ENCODE results near the gene GALNT13.

Gene GALNT13

DNA sequence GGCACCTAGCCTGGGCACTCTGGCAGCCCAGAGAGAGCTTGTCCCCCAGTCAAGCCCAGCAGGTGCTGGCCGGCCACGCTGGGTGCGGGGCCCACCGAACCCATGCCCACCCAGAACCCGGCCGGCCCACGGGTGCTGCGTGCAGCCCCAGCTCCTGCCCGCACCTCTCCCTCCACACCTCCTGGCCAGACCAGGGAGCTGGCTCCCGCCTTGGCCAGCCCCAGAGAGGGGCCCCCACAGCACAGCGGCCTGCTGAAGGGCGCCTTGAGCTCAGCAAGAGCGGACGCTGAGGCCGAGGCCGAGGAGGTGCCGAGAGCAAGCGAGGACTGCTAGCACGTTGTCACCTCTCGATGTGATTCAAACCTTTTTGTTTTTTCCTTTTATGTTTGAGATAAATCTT lies 419.8 kb downstream of the GALNT13 start:
- H3K4me1 Mint-ChIP-seq (ENCODE audit: low read depth), result no peaks in the 10 kb centered on the region
- no peak overlapping the region for H3K27ac Mint-ChIP-seq
- no peak overlapping the region for H3K4me3 Mint-ChIP-seq
- H3K9me3 Mint-ChIP-seq, result peaks cover 37% of the 10 kb centered on the region
- H3K36me3 Mint-ChIP-seq (ENCODE audit: low read depth), result no peaks in the 10 kb centered on the region
- no peaks in the 10 kb centered on the region for H3K27me3 Mint-ChIP-seq (ENCODE audit: low read depth)
- DNase-seq (ENCODE audit: low spot score), result no peak

GRCh38 chr2:154291927-154292326 lies 420.2 kb downstream of the GALNT13 start:
- no peak for DNase-seq (ENCODE audit: low spot score)
- Mint-ChIP-seq H3K4me1 (ENCODE audit: low read depth) (no peaks in the 10 kb centered on the region), H3K27me3 (ENCODE audit: low read depth) (no peaks in the 10 kb centered on the region), H3K36me3 (ENCODE audit: low read depth) (no peaks in the 10 kb centered on the region), H3K9me3 (peaks cover 37% of the 10 kb centered on the region), H3K27ac (no peak overlapping the region), H3K4me3 (no peak overlapping the region)

DNA sequence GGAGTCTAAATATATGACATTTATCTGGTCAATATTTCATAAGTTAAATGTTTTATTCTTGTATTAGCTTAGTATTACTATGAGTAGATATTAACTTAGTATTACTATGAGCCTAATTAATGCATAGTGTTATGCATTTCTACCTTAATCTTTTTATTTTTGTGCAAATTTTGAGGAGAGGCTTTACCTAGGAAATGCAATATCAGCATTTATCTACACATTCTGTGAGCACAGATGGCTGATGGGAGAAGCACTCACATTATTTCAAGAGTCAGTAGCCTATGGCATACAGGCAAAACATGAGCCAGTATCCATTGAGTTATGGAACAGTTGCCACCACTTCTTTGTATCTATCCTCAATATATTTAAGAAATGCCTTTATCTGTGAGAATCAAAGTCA lies 422.1 kb downstream of the GALNT13 start:
- Mint-ChIP-seq H3K27me3 (ENCODE audit: low read depth) (no peaks in the 10 kb centered on the region), H3K4me1 (ENCODE audit: low read depth) (no peaks in the 10 kb centered on the region), H3K9me3 (peaks cover 23% of the 10 kb centered on the region), H3K4me3 (no peak overlapping the region), H3K36me3 (ENCODE audit: low read depth) (no peaks in the 10 kb centered on the region), H3K27ac (no peak overlapping the region)
- no peak for DNase-seq (ENCODE audit: low spot score)

DNA sequence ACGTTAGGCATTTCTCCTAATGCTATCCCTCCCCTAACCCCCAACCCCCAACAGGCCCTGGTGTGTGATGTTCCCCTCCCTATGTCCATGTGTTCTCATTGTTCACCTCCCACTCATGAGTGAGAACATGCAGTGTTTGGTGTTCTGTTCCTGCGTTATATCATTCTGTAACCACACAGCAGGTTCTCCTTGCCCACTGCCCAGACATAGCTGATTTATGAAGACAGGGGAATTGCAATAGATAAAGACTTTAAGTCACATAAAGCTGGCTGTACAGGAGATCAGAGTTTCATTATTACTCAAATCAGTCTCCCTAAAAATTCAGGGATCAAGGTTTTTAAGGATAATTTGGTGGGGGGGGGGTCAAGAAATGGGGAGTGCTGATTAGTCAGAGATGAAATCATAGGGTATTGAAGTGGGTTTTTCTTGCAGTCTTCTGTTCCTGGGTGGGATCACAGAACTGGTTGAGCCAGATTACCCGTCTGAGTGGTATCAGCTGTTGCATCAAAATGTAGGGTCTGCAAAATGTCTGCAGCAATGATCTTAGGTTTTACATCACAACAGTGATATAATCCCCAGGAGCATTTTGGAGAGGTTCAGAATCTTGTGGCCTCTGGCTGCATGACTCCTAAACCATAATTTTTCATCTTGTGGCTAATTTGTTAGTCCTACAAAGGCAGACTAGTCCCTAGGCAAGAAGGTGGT lies 434.7 kb downstream of the GALNT13 start:
- Mint-ChIP-seq H3K4me1 (ENCODE audit: low read depth) (no peaks in the 10 kb centered on the region), H3K9me3 (peaks cover 7% of the 10 kb centered on the region), H3K36me3 (ENCODE audit: low read depth) (no peaks in the 10 kb centered on the region), H3K27ac (no peak overlapping the region), H3K4me3 (no peak overlapping the region), H3K27me3 (ENCODE audit: low read depth) (no peaks in the 10 kb centered on the region)
- DNase-seq (ENCODE audit: low spot score), result no peak

- no peaks in the 10 kb centered on the region for H3K4me1 Mint-ChIP-seq (ENCODE audit: low read depth)
- H3K27me3 Mint-ChIP-seq (ENCODE audit: low read depth), result no peaks in the 10 kb centered on the region
- no peak for DNase-seq (ENCODE audit: low spot score)
- peaks cover 7% of the 10 kb centered on the region for H3K9me3 Mint-ChIP-seq
- no peaks in the 10 kb centered on the region for H3K36me3 Mint-ChIP-seq (ENCODE audit: low read depth)
- H3K27ac Mint-ChIP-seq, result no peak overlapping the region
- H3K4me3 Mint-ChIP-seq, result no peak overlapping the region
Observed at GRCh38 chr2:154307007-154307406, 435.3 kb downstream of the GALNT13 start.

DNA sequence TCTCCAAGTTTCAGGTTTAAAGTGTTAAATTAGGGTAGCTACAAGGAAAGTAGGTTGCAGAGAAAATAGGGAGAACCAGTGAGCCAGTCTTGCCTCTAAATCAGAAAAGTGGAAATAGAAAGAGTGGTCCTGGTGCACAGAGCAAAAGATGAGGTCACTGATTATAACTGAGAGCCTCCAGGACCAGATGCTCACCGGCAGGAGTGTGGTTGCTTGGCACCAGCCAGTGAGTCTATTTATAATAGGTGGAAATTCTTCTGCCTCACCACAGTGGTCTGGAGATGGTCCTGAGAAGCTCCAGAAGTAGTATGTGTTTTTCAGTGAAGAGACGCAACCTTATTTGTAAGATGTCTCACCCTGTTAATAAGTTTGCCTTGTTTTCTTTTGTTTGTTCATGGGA lies 452.9 kb downstream of the GALNT13 start:
- no peak overlapping the region for H3K4me3 Mint-ChIP-seq
- no peaks in the 10 kb centered on the region for H3K4me1 Mint-ChIP-seq (ENCODE audit: low read depth)
- H3K9me3 Mint-ChIP-seq, result no peaks in the 10 kb centered on the region
- no peaks in the 10 kb centered on the region for H3K27me3 Mint-ChIP-seq (ENCODE audit: low read depth)
- no peak for DNase-seq (ENCODE audit: low spot score)
- no peak overlapping the region for H3K27ac Mint-ChIP-seq
- no peaks in the 10 kb centered on the region for H3K36me3 Mint-ChIP-seq (ENCODE audit: low read depth)

GRCh38 chr2:154329510-154329909 lies 457.8 kb downstream of the GALNT13 start:
- no peaks in the 10 kb centered on the region for H3K9me3 Mint-ChIP-seq
- no peak overlapping the region for H3K4me3 Mint-ChIP-seq
- H3K27ac Mint-ChIP-seq, result no peak overlapping the region
- H3K4me1 Mint-ChIP-seq (ENCODE audit: low read depth), result no peaks in the 10 kb centered on the region
- no peak for DNase-seq (ENCODE audit: low spot score)
- H3K36me3 Mint-ChIP-seq (ENCODE audit: low read depth), result no peaks in the 10 kb centered on the region
- no peaks in the 10 kb centered on the region for H3K27me3 Mint-ChIP-seq (ENCODE audit: low read depth)

- no peak for DNase-seq (ENCODE audit: low spot score)
- Mint-ChIP-seq H3K27me3 (ENCODE audit: low read depth) (no peaks in the 10 kb centered on the region), H3K4me3 (no peak overlapping the region), H3K36me3 (ENCODE audit: low read depth) (no peaks in the 10 kb centered on the region), H3K27ac (no peak overlapping the region), H3K9me3 (no peaks in the 10 kb centered on the region), H3K4me1 (ENCODE audit: low read depth) (no peaks in the 10 kb centered on the region)
Observed at GRCh38 chr2:154331784-154332183, 460.1 kb downstream of the GALNT13 start.

GRCh38 chr2:154336201-154336600 lies 464.5 kb downstream of the GALNT13 start:
- DNase-seq (ENCODE audit: low spot score), result no peak
- Mint-ChIP-seq H3K4me1 (ENCODE audit: low read depth) (no peaks in the 10 kb centered on the region), H3K9me3 (no peaks in the 10 kb centered on the region), H3K27me3 (ENCODE audit: low read depth) (no peaks in the 10 kb centered on the region), H3K4me3 (no peak overlapping the region), H3K27ac (no peak overlapping the region), H3K36me3 (ENCODE audit: low read depth) (no peaks in the 10 kb centered on the region)

DNA sequence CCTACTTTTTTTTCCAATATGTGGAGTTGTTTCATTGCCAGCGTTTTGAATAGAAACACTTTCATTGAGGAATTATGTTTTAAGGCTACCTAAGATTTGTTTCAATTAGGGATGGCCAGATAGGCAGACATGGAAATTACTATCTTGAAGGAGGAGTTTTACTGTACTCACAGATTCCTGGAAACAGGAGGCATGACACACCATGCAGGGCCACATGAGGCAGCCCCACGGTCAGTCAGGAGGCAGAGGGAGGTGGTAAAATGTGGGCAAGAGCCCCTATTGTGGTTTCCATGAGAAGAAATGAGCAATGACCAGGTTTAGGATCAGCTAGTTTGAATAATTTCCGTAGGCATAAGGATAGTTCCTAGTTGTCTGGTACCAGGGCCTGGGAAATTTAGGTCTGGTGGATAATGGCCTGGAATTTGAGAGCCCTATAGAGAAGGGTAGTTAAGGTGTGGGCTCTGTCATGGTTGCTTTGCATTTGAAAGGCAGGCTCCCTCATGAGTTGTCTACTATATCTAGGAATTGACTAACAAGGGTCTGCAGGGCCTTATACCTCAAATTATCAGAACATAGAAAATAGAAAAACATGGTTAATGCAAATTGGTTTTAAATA lies 466.7 kb downstream of the GALNT13 start:
- Mint-ChIP-seq H3K4me1 (ENCODE audit: low read depth) (no peaks in the 10 kb centered on the region), H3K4me3 (no peak overlapping the region), H3K9me3 (no peaks in the 10 kb centered on the region), H3K27me3 (ENCODE audit: low read depth) (no peaks in the 10 kb centered on the region), H3K36me3 (ENCODE audit: low read depth) (no peaks in the 10 kb centered on the region), H3K27ac (no peak overlapping the region)
- DNase-seq (ENCODE audit: low spot score), result no peak

DNA sequence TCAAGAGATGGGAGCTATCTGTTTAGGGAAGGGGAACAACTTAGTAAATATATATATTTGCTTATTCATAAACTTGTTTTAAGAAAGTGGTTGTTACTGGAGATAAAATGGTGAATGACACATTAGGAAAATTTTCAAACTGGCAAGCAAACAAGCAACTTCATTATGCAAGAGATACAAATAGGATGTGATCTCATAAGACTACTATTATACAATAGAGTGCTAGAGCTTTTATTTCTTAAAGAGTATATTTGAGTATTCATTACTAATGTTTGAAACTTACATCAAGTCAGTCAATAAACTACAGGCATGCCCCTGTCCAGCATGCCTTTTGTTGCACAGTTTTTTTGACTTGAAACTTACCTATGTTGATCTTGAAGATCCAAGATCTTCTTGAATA lies 471.6 kb downstream of the GALNT13 start:
- Mint-ChIP-seq H3K36me3 (ENCODE audit: low read depth) (no peaks in the 10 kb centered on the region), H3K27me3 (ENCODE audit: low read depth) (no peaks in the 10 kb centered on the region), H3K4me3 (no peak overlapping the region), H3K27ac (no peak overlapping the region), H3K4me1 (ENCODE audit: low read depth) (no peaks in the 10 kb centered on the region), H3K9me3 (no peaks in the 10 kb centered on the region)
- no peak for DNase-seq (ENCODE audit: low spot score)

DNA sequence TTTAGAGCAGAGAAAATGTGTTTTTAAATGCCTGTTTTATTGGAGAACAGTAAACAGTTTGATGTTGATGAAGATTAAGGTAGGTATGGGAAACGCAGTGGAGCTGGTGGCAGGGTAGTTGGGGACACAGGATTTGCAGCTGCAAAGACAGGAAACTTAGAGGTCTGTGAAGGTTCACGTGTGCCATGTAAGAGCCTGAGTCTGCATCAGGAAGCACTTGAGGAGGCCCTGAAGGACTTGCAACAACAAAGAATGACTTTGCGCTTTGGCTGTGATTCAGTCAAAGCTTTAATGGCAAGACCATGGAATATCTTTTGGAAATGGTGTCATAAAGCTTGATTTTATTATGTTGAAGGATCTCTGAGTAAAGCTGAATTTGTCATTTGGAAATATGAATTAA lies 479.2 kb downstream of the GALNT13 start:
- Mint-ChIP-seq H3K9me3 (no peaks in the 10 kb centered on the region), H3K4me1 (ENCODE audit: low read depth) (no peaks in the 10 kb centered on the region), H3K27ac (no peak overlapping the region), H3K36me3 (ENCODE audit: low read depth) (no peaks in the 10 kb centered on the region), H3K4me3 (no peak overlapping the region), H3K27me3 (ENCODE audit: low read depth) (no peaks in the 10 kb centered on the region)
- DNase-seq (ENCODE audit: low spot score), result no peak

DNA sequence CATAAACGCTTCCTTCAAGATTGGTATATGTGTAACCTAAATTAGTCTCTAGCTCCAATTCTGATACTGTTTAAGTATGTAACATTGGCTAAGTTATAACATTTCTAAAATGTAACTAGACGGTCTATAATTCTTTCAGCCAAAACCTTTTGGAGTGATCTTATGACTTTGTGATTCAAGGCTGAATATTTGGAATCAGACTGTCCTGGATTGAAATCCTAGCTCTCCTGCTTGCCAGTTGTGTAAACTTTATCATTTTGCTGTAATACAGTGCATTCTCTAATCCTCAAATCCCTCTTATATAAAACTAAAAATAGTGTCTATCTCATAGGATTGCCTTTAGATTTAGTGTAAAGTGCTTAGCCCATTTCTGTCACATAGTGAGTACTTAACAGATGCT lies 489.6 kb downstream of the GALNT13 start:
- Mint-ChIP-seq H3K4me3 (no peak overlapping the region), H3K36me3 (ENCODE audit: low read depth) (no peaks in the 10 kb centered on the region), H3K4me1 (ENCODE audit: low read depth) (no peaks in the 10 kb centered on the region), H3K27me3 (ENCODE audit: low read depth) (no peaks in the 10 kb centered on the region), H3K9me3 (no peaks in the 10 kb centered on the region), H3K27ac (no peak overlapping the region)
- DNase-seq (ENCODE audit: low spot score), result no peak

DNA sequence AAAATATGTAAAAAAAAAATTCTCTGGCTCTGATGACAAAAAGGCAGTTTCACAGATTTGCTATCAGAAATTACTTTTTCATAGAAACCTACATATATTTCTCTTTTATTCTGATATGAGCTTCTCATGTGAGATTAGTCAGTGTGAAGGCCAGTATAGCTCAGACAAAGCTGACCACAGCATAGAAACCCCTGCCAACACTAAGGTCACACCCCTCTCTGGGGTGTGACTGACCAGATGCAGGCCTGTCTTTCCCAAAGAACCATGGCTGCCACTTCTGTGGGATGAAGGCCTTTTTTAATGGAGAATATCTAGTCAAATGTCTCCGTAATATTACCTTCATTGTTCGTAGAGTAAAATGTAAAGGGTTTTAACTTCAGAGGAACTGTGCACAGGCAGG lies 496.4 kb downstream of the GALNT13 start:
- Mint-ChIP-seq H3K27ac (no peak overlapping the region), H3K9me3 (no peaks in the 10 kb centered on the region), H3K4me3 (no peak overlapping the region), H3K27me3 (ENCODE audit: low read depth) (no peaks in the 10 kb centered on the region), H3K4me1 (ENCODE audit: low read depth) (no peaks in the 10 kb centered on the region), H3K36me3 (ENCODE audit: low read depth) (no peaks in the 10 kb centered on the region)
- no peak for DNase-seq (ENCODE audit: low spot score)

GRCh38 chr2:154370873-154371272 lies 499.2 kb downstream of the GALNT13 start:
- Mint-ChIP-seq H3K27me3 (ENCODE audit: low read depth) (no peaks in the 10 kb centered on the region), H3K4me3 (no peak overlapping the region), H3K9me3 (no peaks in the 10 kb centered on the region), H3K36me3 (ENCODE audit: low read depth) (no peaks in the 10 kb centered on the region), H3K27ac (no peak overlapping the region), H3K4me1 (ENCODE audit: low read depth) (no peaks in the 10 kb centered on the region)
- no peak for DNase-seq (ENCODE audit: low spot score)
